CMK (cell line): ENCODE measurements around the gene FKBP3.
"Not testable (repeated sequence)": the region's sequence is repeated elsewhere in the genome, so short reads cannot be mapped to it uniquely, and the experiment has no call there.

Experiments
- DNase-seq: peaks from one replicate; pipeline ENCODE4 v3.0.0-alpha.2; 2010; ENCODE audit warnings: low read depth

Gene FKBP3

DNA sequence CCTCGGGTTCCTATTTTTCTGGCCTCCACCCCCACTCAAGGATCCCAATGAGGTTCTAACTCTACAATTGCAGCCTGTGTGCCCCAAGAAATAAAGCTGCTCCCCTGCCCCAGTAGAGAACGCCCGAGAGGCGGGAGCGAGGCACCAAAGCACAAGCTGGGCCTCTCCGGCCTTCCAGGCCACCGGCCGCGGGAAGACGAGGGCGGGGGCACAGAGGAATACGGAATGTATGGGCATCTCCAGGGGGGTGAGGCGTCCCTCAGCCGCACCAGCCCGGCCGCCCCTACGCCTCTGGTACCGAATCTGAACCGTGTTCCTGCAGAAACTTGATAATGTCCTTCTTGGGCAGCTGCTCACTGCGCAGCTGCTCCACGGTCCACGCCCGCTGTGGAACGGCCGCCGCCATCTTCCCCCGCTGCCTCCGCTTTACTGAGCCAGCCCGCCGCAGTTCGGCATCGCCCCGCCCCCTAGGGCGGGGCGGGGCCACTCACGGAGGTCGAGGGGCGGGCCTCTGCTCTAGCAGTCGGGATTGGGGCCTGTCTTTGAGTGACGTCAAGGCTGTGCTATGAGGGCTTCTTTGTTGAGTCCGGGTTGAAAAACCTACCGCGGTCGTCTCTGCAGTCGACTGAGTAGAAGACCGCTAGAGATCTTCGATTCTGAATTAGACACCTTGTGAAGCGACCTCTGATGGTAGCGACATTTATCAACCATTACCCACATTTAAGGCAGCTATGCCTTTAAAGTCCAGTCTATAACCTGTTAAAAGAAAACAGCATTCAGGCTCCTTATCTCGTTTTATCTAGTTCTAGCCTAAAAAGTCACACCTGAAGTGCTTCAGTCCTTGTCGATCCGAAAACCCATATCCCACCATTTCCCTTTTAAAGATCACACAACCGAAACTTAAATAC is at the start of gene FKBP3:
Gene FKBP3 (minus strand): TSS at position 431 of the 908 bp plus-strand sequence. CDS start 25 bp downstream, at position 406.
- DNase-seq, result peak; percentile 93

DNA sequence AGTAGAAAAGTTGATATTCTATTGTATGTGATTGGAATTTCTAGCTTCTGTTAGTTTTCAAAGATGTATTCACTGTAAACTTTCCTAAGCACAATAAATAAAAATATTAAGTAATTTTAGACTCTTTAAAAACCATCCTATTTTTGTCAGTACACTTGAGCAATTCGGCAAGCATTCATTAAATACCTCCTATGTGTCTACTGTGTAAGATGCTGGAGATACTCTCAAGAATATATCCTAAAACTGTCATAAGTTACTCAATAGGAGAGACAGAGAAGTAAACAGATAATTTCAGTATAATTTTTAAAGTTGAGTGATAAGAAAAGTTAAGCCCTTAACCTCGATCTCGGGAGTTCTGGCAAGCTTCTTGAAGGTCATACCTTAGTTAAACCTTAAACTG is 47.5 kb upstream of the FKBP3 start:
- no peak for DNase-seq

DNA sequence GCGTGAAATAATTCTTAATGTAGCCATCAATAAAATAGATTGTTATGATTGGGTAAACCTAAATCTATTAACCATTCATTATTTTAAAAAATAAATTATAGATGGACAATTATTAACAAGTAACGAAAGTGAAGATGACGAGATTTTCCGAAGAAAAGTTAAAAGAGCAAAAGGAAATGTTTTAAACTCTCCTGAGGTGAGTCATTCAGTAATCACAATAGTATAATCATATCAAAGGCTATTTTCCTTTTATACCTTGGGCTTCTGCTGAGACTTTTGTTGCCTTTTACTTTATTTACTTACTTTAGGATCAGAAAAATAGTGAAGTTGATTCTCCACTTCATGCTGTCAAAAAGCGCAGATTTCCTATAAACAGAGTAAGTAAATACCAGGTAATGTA is 47.0 kb upstream of the FKBP3 start:
- no peak for DNase-seq

DNA sequence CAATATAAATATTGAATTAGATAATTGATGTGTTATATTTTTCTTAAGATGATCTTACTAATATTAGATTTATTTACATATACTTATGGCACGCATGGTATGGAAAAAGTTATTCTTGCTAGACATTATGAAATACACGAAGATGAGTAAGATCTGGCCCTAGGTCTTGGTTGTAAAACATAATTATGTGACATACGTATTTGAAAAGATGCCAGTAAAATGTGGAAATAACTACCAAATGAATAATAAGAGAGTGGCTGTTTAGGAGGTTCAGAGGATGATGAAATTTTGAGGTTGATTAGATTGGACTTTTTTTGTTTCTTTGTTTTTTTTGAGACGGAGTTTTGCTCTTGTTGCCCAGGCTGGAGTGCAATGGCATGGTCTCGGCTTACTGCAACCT is 42.8 kb upstream of the FKBP3 start:
- no peak for DNase-seq

DNA sequence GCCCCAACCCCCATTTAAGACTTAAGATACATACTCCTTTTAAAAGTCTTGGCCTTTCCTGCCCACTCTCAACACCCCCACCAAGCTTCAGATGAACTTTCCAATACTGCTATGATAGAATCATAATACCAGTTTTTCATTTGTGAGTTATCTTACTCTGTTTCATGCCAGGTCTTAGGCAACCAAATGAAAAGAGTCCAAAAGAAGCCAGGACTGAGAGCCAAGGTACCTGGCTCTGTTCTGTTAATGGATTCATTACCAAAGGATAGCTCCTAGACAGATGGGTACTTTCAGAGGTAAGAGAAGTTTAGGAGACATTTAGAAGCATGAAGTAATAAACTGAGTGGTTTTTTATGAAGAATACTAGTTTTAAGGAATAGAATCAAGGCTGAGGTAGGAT is 35.6 kb upstream of the FKBP3 start:
- no peak for DNase-seq

DNA sequence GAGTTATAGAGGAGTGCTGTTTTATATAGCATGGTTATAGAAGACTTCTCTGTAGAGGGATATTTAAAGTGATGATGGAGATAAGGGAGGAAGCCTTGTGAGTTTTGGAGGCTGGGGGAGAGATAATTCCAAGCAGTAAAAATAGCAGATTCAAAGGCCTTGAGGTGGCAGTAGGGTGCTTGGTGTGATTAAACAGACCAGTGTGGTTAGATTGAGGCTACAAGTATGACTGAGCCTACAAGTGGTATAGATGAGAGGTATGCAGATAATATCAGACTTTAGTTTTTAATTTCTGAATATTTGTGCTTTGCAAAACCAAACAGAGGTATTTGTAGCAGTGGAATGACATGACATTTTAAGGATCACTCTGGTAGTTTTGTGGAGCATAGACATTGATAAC is 21.8 kb upstream of the FKBP3 start:
- DNase-seq, result no peak

DNA sequence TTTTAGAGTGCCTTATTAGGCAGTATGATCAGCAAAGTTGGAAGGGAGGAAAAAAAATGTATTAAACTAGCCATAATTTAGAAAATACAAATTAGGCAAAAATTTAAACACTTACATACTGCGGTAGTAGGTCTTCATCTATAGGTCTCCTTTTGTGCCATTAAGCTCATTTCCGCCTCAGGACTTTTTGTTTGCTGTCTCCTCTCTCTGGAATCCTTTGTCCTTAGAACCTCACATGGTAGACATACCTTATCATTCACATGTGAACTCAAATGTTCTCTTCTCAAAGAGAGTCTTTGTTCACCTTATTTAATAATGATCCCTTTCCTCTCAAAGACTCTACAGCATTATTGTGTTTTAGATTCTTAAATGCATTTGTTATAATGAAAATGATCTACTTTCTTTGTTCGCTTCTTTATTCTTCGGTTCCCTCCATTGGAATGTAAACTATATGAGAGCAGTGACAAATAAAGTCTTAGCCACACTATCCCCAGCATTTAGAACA is 16.2 kb upstream of the FKBP3 start:
- no peak for DNase-seq

DNA sequence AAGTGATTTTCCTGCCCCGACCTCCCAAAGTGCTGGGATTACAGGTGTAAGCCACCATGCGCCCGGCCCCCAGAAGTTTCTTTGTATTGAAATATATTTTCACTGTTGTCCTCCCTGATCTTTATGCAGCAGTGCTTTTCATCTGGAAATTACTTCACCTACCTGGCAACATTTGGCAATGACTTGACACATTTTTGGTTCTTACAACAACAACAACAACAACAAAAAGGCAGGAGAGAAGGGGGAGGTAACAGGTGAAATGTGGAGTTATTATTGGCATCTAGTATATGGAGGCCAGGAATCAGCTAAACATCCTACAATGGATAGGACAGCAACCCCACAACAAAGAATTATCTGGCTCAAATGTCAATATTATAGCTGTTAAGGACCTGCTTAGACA is 15.3 kb upstream of the FKBP3 start:
- no peak for DNase-seq

DNA sequence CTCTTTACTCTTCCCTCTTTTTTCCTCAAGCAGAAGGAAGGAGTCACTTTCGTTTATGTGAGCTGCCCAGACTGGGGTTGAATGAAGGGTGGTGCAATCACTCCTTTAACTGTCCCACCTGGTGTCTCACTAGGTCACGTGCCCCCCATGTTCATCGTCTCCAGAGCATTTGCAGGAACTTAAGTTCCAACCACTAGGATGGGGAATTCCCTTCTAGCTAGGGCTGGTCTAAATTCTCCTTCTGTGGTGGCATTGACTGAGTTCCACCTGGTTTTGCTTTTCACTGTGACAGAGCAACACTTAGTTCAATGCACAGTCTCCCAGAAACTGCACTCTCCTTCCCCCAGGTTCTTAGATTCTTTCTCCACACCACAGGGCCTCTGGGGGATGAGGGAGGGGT is 10.9 kb upstream of the FKBP3 start:
- DNase-seq, result no peak

DNA sequence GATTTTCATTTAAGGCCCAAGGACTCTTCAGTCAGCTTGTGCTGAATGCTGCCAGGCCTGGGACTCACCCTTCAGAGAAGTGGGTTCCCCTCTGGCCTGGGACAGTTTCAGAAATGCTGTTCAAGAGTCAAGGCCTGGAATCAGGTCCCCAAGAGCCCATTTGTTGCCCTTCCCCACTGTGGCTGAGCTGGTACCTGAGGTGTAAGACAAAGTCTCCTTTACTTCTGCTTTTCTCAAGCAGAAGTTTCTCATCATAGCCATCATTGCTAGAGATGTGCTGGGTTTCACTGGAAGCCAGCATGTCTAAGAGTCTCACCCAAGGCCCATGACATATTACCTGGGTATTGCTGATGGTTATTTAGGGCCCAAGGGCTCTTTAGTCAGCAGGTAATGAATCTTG is 10.4 kb upstream of the FKBP3 start:
- no peak for DNase-seq

DNA sequence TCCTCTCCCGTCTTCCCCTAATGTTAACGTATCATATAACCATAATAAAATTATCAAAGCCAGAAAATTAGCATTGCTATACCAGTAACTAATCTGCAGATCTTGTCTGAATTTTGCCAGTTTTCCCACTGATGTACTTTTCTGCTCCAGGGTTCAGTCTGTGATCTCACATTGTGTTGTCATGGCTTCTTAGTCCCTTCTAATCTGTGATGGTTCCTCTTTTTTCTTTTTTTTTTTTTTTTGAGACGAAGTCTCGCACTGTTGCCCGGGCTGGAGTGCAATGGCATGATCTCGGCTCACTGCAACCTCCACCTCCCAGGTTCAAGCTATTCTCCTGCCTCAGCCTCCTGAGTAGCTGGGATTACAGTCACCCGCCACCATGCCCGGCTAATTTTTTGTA is 7.8 kb upstream of the FKBP3 start:
- DNase-seq, result not testable (repeated sequence)

DNA sequence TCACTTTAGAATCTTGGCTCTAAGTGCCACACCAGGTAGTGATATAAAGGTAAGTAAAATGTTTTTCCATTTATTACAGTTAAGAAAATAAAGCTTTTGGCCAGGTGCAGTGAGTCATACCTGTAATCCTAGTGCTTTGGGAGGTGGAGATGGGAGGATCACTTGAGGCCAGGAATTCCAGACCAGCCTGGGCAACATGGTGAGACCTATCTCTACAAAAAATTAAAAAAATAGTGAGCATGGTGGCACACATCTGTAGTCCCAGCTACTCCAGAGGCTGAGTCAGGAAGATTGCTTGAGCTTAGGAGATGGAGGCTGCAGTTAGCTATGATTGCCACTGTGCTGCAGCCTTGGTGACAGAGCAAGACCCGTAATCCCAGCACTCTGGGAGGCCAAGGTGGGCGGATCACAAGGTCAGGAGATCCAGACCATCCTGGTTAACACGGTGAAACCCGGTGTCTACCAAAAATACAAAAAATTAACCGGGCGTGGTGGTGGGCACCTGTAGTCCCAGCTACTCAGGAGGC is 6.4 kb upstream of the FKBP3 start:
- no peak for DNase-seq

DNA sequence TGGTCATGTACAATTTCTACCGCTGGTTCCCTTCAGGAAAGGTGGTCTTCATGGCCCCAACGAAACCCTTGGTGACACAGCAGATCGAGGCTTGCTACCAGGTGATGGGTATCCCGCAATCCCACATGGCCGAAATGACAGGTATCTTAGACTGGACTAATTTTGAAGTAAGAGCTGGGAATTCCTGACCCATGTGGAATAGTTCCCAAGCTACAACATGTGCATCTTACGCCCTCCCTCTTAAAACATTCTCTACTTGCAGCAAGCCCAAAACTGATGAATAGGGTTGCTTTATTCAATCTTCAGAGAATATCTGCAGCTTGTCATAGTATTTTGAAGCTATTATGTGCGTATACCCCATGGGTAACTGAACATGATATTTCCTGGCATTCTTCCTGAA is 2.1 kb upstream of the FKBP3 start:
- DNase-seq, result no peak

DNA sequence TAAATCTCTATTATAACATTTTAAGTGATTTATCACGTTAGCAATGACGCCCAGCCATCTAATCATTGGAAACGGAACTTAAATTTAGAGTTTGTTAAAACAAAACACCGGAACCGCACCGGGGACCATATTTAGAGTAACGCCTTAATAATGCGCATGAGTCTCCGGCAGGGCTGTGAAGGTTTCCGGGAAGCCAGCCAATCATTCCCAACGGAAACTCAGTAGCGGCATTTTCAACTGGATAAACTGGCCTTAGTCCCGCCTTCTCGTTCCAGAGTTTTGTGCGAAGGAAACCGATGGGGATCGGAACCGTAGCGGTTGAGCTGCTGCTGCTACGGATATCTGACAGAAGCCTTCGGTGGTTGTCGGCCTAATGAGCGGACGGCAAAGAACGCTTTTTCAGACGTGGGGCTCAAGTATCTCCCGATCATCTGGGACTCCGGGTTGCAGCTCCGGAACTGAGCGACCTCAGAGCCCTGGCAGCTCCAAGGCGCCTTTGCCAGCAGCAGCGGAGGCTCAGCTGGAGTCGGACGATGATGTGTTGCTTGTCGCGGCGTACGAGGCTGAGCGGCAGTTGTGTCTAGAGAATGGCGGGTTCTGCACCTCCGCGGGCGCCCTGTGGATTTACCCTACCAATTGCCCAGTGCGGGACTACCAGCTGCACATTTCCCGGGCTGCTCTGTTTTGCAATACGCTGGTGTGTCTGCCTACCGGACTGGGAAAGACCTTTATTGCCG is 1.5 kb upstream of the FKBP3 start, which contains the start of gene FANCM:
Gene FANCM (plus strand): TSS at position 272 of the 737 bp plus-strand sequence. CDS start 102 bp downstream, at position 374.
- DNase-seq, result peak; percentile 73

DNA sequence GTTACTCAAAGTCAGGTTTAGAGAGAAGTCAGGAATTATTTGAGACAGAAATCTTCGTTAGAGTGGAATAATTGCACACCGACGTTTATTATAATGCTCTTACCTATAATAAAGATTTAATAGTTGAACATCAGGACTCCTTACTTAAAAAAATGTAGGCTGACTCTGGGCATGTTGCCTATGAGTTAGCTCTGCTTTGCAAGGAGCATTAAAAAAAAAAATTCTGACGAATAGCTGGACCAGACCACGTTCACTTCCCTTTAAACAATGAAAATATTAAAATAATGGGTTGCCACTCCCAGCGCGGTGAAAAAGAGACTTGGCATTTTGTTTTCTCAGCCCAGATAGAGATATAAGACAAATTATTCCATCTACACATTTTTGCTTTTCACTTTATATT is 875 bp upstream of the FKBP3 start:
- DNase-seq, result no peak

DNA sequence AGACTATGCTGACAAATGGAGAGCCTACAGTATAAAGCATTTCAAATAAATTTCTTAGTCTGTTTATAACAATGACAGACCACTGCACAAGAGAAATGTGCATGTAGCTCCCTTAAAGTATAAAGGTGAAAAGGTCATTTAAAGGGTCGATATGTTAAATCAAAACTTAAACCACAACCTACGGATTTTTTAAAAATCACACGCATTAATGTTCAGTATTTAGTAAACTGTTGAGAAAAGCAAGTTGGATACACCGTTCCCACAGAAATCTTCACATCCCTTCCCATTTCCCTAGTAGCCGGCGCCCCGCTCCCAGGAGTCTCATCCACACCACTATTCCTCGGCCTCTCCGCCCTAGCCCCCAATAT is 614 bp downstream of the FKBP3 start:
- no peak for DNase-seq

DNA sequence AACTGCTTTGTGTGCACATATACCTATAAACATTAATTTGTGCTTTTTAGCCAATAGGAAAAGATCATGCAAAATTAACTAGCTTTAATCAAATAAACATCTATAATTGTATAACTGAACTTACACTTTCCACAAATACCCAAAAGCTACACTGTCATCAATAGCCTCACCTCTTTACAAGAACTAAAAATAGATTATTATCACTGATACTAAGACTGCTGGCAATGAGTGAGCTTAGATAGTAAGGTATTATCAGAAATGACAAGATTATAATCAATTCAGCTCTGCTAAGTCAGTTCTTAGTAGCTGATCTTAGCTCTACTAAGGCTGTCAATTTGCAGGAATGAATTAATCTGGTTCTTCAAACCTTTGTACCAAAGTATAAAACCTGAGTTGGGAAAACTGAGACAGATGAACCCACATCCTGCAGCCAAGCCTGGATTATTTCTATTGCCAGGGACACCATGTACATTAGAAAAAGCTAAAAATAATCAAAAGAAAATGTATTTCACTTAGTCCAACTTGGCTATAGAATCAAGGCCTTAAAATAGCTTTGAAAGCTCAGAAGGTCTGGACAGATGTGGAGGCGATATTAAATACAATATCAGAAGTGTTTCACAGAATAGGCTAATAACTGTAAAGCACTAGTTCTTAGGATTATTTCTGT is 5.2 kb downstream of the FKBP3 start:
- DNase-seq, result no peak

DNA sequence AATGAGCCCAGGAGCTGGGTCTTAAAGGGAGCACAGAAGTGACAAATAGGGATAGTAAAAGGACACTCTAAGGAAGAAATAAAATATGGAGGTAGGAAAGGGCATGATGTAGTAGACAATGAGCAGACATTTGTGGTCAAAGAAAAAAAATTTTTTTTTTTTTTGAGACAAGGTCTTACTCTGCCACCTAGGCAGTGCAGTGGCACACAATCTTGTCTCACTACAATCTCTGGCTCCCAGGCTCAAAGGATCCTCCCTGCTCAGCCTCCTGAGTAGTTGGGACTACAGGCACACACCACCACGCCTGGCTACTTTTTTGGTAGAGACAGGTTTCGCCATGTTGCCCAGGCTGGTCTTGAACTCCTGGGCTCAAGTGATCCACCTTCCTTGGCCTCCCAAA is 8.5 kb downstream of the FKBP3 start:
- DNase-seq, result no peak

DNA sequence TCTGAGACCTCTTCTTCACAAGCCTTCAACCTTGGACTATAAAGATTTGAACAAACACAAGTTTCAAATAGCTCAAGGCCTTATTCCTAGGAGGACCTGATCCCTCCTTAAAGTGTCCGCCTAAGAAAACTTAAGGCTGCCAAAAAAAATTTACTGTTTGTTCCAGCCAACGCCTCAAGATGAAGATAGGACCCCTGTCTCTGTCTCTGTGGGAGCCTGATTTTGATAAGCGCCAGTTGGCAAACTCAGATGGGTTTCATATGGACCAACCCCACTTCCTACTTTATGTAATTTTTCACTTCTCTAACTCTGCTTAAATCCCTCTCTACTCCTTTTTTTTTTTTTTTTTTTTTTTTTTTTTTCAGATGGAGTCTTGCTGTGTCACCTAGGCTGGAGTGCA is 11.0 kb downstream of the FKBP3 start:
- DNase-seq, result no peak

DNA sequence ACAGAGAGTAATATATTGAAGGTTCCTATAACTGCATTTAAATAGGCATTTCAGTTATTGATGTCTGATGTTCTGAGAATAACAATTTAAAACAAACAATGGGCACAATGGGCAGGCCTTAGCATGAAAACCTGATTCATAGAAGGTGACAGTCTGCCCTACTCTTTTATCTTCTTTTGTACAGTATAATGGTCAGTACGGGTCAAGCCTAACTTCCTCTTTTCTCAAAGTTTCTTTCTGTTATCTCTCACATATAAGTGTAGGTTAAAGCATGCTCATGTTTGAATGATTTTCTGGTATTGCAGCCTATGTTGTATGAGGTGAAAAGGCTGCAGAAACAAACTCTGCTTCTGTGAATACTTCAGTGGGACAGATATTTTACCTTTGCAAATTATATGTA is 14.2 kb downstream of the FKBP3 start:
- DNase-seq, result no peak

DNA sequence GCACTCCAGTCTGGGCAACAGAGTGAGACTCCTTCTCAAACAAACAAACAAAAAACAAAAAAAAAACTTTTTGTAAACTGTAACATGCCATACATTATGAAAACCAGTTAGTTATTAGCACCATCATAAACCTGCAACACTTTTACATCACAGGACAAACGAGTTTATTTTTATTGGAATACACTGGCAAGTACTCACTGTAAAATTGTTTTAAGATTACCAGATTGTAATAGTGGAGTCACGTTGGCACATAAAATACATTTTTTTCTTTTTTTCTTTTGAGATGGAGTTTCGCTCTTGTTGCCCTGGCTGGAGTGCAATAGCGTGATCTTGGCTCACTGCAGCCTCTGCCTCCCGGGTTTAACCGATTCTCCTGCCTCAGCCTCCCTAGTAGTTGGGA is 15.7 kb downstream of the FKBP3 start:
- DNase-seq, result no peak

DNA sequence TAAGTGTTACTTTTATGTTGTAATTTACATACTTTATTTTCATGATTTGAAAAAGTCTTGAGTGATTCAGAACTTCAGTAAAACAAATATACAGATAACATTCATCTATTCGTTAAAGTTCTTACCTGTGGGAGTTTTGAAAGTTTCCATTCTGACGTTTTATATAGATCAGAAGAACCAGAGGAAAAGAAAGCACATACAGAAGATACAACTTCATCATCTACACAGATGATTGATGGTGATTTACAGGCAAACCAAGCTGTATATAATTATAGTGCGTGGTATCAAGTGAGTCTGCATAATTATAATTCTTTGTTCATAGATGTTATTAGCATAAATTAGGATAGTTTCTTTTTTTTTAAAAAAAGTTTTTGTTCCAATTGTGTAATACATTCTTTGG is 20.0 kb downstream of the FKBP3 start:
- no peak for DNase-seq
